Loucy (cell line): ENCODE results near the gene MRPS31.

Source experiments
- CTCF ChIP-seq: fragments of 200-600 bp; sonication (generic); conservative IDR thresholded peaks from 2 replicates; pipeline ENCODE4 v1.5.1; 2014; ENCODE audit warnings: mild to moderate bottlenecking, antibody characterized with exemption, low read length
- EZH2phosphoT487 ChIP-seq: fragments of 200-600 bp; IDR thresholded peaks from 2 replicates; pipeline ENCODE4 v1.6.1; 2018; ENCODE audit warnings: antibody characterized with exemption, mild to moderate bottlenecking, moderate library complexity, borderline replicate concordance

GRCh38 chr13:40770609-40770933 is 419 bp downstream of the MRPS31 start:
- TF ChIP-seq CTCF (no peak), EZH2phosphoT487 (no peak)
